ENCODE results near the gene SLC8A3.

SLC8A3 gene

DNA sequence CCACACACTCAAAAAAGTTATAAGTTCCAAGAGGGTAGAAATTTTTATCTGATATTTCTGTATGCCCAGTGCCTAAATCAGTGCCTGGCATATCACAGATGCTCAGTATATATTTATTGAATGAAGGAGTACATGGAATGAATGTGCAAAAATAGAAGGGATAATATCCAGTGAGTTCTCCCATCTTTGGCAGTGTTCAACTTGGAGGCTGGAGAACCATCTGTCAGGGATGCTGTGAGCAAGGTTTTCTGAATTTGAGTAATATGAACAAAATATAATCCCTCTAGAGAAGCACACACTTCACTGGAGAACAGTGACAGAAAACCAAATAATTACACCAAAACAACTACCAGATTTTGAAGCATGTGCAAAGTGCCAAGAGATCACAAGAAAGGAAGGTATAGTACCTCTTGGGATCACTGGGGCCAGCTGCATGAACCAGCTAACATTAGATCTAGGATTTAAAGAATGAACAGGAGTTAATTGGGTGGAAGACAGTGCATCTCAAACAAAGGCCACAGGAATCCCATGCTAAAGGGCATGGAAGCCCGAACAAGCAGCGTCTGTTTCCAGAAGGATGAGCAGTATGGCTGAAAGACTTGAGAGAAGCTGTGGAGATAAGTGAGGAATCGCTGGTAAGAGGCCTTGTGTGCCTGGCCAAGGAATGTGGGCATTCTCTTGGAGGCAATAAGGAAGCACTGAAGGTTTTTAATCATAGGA, 11.5 kb downstream of the SLC8A3 start:
- DNase-seq: no peak

DNA sequence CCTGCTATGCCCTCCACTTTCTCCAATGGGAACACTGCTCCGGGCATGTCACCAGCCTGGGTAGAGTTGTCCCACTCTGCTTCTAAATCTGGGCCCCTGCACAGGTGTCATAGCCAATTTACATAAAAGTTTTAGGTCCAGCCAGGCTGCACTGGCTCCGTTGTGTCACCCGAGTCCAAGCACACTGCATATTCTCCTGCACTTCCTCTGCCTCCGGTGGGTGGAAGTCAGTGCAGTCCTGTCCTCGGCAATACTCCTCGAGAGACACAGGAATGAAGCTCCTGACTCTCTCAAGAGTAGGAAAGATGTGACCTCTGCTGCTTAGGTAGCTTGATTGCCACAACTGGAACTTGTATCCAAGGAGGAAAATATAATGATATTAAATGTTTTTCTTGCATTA, 15.2 kb downstream of the SLC8A3 start:
- no peak for DNase-seq

GRCh38 chr14:70171726-70172125, 17.0 kb downstream of the SLC8A3 start:
- DNase-seq: no peak

- DNase-seq: no peak
Measured at GRCh38 chr14:70170976-70171375, 17.8 kb downstream of the SLC8A3 start.

- no peak for DNase-seq
Measured at GRCh38 chr14:70168406-70168805, 20.3 kb downstream of the SLC8A3 start.

DNA sequence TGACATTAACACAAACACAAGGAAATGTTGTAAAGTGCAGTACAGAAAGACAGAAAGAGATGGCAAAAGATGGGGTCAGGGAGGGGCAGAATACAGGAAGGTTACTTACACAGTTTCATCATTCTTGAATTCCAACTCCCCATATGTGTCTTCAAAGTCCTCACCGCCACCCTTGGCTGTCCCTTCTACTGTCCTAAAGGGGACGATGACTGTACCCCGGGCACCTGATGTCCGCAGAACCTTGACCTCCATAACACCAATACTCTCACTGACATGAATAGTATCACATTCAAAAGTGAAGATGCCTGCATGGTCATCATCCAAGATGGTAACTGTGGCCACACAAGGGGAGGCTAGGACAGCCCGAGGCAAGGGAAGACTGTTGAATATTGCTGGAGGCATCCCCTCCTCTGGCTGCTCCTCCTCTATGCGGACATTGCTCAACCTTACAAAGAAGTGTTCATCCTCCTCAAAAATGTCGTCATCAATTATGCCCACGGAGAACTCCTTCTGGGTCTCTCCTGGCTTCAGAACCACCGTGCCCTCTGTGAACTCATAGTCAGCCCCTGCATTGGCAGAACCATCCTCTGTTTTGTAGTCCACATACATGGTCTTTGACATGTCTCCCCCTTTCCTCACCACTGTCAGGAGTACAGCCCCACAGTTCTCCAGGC, 22.1 kb downstream of the SLC8A3 start:
- no peak for DNase-seq

DNA sequence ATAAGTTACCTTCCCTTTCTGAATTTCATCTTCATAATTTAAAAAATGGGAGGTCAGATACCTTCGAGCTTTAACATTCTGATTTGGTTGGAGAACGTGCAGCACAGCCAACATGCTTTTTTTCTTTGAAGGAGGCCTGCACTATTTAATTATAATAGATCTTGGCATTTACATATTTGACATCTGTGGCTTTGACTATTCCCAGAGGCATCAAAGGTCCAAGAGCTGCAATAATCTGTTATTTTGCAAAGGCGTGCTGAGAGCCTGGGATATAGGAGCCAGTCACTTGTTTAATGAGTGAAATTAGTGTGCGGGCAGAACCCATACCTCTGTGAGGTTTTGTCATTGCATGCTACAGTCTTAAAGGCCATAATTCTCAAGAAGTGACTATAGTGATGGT, 26.4 kb downstream of the SLC8A3 start:
- DNase-seq: no peak

DNA sequence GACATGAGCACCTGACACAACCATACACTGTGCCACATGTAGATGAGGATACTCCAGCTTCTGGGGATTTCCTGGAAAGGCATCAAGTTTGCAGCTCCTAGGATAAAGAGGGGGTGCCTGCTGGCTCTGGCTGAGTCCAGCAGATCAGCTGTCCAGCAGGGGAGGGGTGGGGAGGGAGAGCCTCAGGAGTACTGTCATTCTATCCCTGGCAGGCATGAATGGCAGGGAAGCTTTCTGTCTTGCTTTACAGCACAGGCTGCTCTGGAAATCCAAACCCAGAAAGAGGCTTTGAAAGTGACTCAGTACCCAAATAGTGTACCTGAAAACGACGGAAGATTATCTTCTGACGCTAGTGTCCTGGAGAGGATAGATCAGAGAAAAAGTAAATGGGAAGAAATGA, 32.2 kb downstream of the SLC8A3 start:
- no peak for DNase-seq

DNA sequence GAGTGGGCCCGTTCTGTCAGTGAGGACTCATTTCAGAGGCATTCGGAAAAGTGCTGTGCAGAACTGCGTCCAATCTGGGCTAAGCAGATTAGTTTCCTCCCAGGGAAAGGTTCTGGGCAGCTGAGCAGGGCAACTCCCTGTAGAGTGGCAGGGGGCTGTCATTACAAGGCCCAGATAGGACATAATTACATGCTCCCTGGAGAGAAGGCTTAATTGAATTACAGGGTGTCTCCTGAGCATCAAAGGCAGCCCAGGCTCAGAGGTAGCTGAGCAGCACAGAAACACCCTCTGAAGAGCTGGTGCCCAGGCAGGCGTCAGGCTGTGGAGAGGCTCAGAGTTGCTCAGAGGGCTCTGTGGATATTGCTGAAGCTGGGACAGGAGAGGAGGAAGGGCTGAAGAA, 36.0 kb downstream of the SLC8A3 start:
- DNase-seq: no peak

GRCh38 chr14:70152081-70152480, 36.7 kb downstream of the SLC8A3 start:
- no peak for DNase-seq

DNA sequence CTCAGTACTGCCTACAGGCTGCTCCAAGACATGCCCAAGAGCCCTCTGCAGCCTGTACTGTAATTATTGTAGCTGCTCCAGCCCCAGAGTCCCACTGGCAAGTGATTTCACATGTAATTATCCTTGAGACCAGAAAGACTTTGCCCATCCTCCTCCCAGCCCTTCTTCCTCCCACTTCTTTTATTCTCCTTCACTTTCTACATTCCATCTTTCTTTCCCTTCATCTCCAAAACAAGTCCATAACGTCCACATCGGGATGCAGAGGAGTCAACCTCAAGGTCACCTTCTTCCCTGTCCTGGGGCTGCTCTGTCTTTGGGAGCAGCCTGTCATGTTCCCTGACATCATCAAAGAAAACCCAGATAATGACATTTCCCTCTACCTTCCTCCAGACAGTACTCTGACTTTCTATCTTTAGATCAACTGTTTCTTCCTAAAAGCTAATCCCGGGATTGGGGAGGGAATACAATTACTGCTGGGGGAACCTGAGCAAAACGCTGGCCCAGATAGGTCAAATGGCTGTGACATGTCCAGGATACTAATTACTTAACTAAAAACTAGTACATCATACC, 39.1 kb downstream of the SLC8A3 start:
- no peak for DNase-seq

GRCh38 chr14:70148911-70149595, 39.7 kb downstream of the SLC8A3 start:
- DNase-seq: no peak

DNA sequence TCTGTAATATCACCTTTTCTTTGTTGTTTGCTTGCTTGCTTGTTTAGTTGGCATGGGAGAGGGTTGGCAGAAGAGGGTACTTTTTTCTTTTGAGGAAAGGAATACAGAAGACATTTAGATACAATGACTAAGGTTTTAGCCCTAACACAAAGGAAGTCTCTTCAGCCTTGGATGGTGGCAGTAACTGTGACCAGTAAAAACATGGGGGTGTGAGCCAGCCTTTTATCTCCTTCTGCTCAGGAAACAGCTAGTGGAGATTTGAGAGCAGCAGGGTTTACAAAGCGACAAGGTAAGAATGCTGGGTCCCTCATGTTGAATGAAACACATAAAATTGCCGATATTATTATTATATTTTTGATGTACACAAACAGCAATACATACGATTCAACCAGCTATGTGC, 40.4 kb downstream of the SLC8A3 start:
- no peak for DNase-seq

GRCh38 chr14:70144046-70144445, 44.7 kb downstream of the SLC8A3 start:
- DNase-seq: no peak

DNA sequence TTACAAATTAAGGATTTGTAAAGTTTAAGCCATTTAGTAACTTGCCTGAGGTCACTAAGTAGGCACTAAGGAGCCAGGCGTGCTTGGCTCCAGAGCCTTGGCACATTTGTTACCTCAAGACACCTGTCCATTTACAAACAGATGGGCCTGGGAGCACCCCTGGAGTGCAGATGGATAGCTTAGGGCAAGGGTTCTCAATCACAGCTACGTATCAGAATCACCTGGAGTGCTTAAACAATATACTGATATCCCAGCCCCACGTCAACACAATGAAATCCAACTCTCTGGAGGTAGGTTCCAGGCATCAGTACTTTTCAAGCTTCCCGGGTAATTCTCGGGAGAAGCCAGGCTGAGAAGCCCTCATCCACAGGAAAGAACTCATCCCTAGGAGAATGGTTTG, 45.4 kb downstream of the SLC8A3 start:
- no peak for DNase-seq

GRCh38 chr14:70140614-70141013, 48.1 kb downstream of the SLC8A3 start:
- no peak for DNase-seq

DNA sequence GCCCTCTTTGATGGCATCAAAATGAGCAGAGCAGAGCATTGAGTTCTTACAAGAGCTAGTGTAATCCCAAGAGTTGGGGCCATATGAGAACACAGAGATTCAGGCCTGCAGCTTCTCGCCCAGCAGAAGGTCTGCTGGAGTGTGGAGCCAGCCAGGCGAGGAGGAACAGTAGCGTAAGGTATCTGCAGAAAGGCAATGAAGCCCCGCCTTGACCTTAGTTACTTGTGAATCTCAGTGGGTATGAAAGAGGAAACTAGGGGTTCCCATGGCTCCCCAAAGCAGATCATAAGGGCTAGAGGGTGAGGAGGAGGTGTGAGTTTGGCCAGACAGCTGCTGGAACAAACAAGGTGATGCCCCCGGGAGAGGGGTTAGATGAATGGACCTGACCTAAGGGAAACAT, 49.4 kb downstream of the SLC8A3 start:
- DNase-seq: no peak

DNA sequence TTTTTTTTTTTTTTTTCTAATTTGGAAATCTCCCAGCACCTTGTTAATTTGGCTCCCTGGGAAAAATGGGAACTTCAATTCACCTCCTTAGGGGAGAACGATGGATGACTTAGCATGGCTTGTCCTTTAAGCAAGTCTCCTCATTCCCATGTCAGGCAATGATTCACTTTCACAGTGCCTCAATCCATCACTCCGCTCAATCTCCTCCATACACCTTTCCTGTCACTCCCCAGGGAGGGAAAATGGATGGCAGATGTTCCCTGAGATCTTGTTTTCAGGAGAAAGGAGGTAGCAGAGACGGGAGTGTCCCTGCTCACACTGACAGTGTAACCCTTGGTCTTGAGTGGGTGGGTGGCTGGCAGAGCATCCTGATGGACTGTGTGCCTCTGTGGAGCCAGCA, 51.0 kb downstream of the SLC8A3 start:
- no peak for DNase-seq

GRCh38 chr14:70133461-70133860, 55.3 kb downstream of the SLC8A3 start:
- no peak for DNase-seq

DNA sequence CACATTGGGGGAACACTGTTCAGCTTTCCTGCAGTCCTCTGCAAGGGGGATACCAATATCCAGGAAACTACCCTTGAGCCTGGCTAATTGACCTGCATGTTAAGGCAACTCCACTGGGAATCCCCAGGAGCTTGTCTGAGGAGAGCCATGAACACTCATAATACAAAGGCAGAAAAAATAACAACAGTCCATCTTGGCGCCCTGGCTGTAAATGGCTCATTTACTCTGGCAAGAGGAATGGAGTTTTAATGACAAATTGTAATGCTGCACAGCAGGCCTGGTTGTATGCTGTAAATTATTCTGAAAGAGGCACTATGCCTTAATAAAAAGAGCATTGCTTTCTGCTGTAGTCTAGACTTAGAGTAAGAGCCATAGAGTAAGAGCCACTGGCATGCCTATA, 58.3 kb downstream of the SLC8A3 start:
- DNase-seq: no peak

- no peak for DNase-seq
Measured at GRCh38 chr14:70127186-70127585, 61.6 kb downstream of the SLC8A3 start.

- no peak for DNase-seq
Measured at GRCh38 chr14:70123796-70124195, 65.0 kb downstream of the SLC8A3 start.

- DNase-seq: no peak
Measured at GRCh38 chr14:70121521-70121920, 67.2 kb downstream of the SLC8A3 start.

DNA sequence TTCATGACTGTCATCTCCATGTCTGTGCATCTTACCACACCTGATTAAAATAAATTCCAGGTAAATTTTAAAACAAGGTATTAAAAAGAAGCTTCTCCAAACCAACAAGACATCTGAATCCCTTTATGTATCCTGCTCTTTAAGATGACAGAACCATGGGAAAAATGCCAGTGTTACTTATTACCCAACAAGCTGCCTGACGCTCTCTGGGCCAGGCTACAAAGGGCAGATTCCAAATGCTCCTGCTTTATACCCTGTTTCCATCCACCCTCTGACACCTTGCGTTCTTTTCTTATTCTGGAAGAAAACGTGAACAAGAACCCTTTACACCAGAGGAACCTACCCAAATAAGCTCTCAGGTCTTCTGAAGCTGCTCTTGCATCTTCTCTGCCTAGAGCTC, 70.7 kb downstream of the SLC8A3 start:
- no peak for DNase-seq
